ENCODE data around the gene ANKRD28. TPM values are rescaled to one million over a fixed set of nuclear protein-coding genes. Genes with fewer than 3 reads are reported as not detected.
A peak's percentile ranks its signal among the peaks of the same experiment; 100 is the strongest.

ANKRD28 gene
- total RNA-seq, 1 experiment from 2014 or later = 82.6 TPM

DNA sequence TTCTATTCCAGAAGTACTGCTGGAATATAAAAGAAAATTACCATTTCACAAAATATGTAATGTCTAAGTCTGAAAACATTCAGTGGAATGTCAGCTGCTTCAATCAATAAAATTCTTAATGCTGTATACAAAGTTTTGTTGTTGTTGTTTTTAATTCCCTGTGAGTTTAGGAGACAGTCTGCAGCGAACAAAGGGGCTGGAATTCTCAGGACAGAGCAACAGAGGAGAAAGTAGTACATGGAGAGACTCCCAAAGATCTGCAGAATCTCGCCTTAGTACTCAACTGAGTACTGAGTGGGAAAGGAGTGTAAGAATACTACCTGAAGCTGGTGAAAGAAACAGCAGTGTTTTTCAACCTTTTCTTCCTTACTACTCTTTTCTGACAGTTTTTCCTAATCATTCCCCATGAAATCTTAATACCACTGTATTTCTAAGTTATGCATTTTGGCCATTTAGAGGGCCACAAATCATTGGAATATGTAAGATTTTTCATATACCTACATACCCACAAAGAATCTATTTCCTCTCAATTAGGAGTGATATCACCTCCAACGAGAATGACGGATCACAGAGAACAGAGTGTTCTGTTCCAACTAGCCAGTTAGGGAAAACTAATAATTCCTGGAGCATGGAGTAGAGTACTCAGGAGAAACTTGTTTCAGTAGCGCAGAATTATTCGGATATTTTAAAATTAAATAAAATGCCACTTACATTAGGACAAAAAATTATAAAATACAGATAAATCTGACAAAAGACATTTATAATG lies 16.0 kb downstream of the ANKRD28 start:
- H3K4me1 ChIP-seq (replicated peaks; ENCODE audit: insufficient read depth) = no peaks in the 10 kb centered on the region
- H3K4me3 ChIP-seq = no peak overlapping the region
- no peak overlapping the region for H3K27ac ChIP-seq
- H3F3A ChIP-seq (ENCODE audit: insufficient read depth, low read depth) = no peaks in the 10 kb centered on the region
- 0 out of 2 replicates have a peak, but pooled peaks cover 6% of the 10 kb centered on the region for H4K20me1 ChIP-seq (ENCODE audit: insufficient read depth)
- no peak for TF ChIP-seq CTCF (conservative IDR thresholded peaks at IDR 0.05)
- TF ChIP-seq EZH2 (IDR thresholded peaks at IDR 0.05; ENCODE audit: low read depth) = no peak
- ChIA-PET POLR2A (ENCODE audit: unreplicated experiment) (no interaction called here), CTCF (interaction anchor here (0.6 kb wide), 1 partner anchor 15 kb away, joined by 10 read pairs; no protein-coding TSS in a partner anchor)
- peaks cover 14% of the 10 kb centered on the region; the same call in 1 of the 2 replicates for H3K36me3 ChIP-seq (ENCODE audit: low read depth)
- intact Hi-C loops (cut with micrococcal nuclease; ENCODE audit: unreplicated experiment) = no loop called here
- H3K9me2 ChIP-seq (ENCODE audit: insufficient read depth) = no peaks in the 10 kb centered on the region
- DNase-seq = no peak
- H3K4me2 ChIP-seq = no peak overlapping the region
- no peaks in the 10 kb centered on the region for H3K27me3 ChIP-seq (ENCODE audit: insufficient read depth, low read depth)
- TSS peak; percentile 10 for BruUV-seq (replicated peaks)
- H2AFZ ChIP-seq = no peak overlapping the region
- H3K9me3 ChIP-seq (ENCODE audit: insufficient read depth, low read depth) = no peaks in the 10 kb centered on the region
- H3K79me2 ChIP-seq (ENCODE audit: low read depth) = peaks cover 84% of the 10 kb centered on the region

GRCh38 chr3:15781131-15781530 lies 16.6 kb downstream of the ANKRD28 start:
- no peak for DNase-seq
- Histone ChIP-seq H2AFZ (no peak overlapping the region), H3K27ac (no peak overlapping the region), H3K27me3 (ENCODE audit: insufficient read depth, low read depth) (no peaks in the 10 kb centered on the region), H3K36me3 (ENCODE audit: low read depth) (peaks cover 14% of the 10 kb centered on the region; the same call in 1 of the 2 replicates), H3K79me2 (ENCODE audit: low read depth) (peaks cover 85% of the 10 kb centered on the region), H4K20me1 (ENCODE audit: insufficient read depth) (0 out of 2 replicates have a peak, but pooled peaks cover 6% of the 10 kb centered on the region), H3K9me3 (ENCODE audit: insufficient read depth, low read depth) (no peaks in the 10 kb centered on the region), H3K4me1 (replicated peaks; ENCODE audit: insufficient read depth) (no peaks in the 10 kb centered on the region), H3K4me2 (no peak overlapping the region), H3K4me3 (no peak overlapping the region), H3K9me2 (ENCODE audit: insufficient read depth) (no peaks in the 10 kb centered on the region), H3F3A (ENCODE audit: insufficient read depth, low read depth) (no peaks in the 10 kb centered on the region)
- intact Hi-C loops (cut with micrococcal nuclease; ENCODE audit: unreplicated experiment) = no loop called here
- ChIA-PET POLR2A (ENCODE audit: unreplicated experiment) (no interaction called here), CTCF (interaction anchor here (0.6 kb wide), 1 partner anchor 16 kb away, joined by 3 read pairs; no protein-coding TSS in a partner anchor)
- no TSS peak for BruUV-seq (replicated peaks)
- TF ChIP-seq CTCF (conservative IDR thresholded peaks at IDR 0.05) (no peak), EZH2 (IDR thresholded peaks at IDR 0.05; ENCODE audit: low read depth) (no peak)

DNA sequence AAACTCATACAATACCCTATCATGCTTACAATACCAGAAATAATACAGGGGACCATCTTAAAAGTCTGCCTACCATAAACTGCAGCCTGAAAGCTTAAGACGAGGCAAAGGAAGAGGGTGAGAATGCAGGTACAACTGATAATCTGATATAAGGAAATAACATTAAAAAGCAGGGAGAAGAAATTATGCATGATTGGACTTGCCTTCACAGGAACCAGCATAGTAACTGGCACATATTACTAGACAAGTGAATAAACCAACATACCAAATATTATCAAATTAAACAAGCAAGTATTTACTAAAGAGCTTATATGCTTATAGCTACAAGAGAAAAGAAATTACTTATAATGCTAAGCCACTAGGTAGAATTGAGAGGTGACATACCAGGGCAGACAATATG lies 18.7 kb downstream of the ANKRD28 start:
- DNase-seq = no peak
- H3K4me2 ChIP-seq = no peak overlapping the region
- no peaks in the 10 kb centered on the region for H4K20me1 ChIP-seq (ENCODE audit: insufficient read depth)
- ChIA-PET POLR2A (ENCODE audit: unreplicated experiment) (no interaction called here), CTCF (interaction anchor here (0.6 kb wide), 1 partner anchor 17 kb away, joined by 3 read pairs; no protein-coding TSS in a partner anchor)
- H3F3A ChIP-seq (ENCODE audit: insufficient read depth, low read depth) = no peaks in the 10 kb centered on the region
- H3K36me3 ChIP-seq (ENCODE audit: low read depth) = 0 out of 2 replicates have a peak, but pooled peaks cover 13% of the 10 kb centered on the region
- TF ChIP-seq CTCF (conservative IDR thresholded peaks at IDR 0.05) (no peak), EZH2 (IDR thresholded peaks at IDR 0.05; ENCODE audit: low read depth) (no peak)
- no peak overlapping the region for H3K4me3 ChIP-seq
- H3K9me3 ChIP-seq (ENCODE audit: insufficient read depth, low read depth) = no peaks in the 10 kb centered on the region
- H3K79me2 ChIP-seq (ENCODE audit: low read depth) = peaks cover 85% of the 10 kb centered on the region
- H2AFZ ChIP-seq = no peak overlapping the region
- H3K27me3 ChIP-seq (ENCODE audit: insufficient read depth, low read depth) = no peaks in the 10 kb centered on the region
- intact Hi-C loops (cut with micrococcal nuclease; ENCODE audit: unreplicated experiment) = no loop called here
- no peaks in the 10 kb centered on the region for H3K9me2 ChIP-seq (ENCODE audit: insufficient read depth)
- H3K27ac ChIP-seq = no peak overlapping the region
- no TSS peak for BruUV-seq (replicated peaks)
- no peaks in the 10 kb centered on the region for H3K4me1 ChIP-seq (replicated peaks; ENCODE audit: insufficient read depth)
